ENCODE results near the gene CAPZA1.

Gene CAPZA1

GRCh38 chr1:112626887-112627286 is 7.3 kb downstream of the CAPZA1 start:
- no peak for ATAC-seq
- TF ChIP-seq ZFP3 (CRISPR knock-in tag; IDR thresholded peaks at IDR 0.05), result no peak
- no peak for TF ChIP-seq TOX (CRISPR knock-in tag; IDR thresholded peaks at IDR 0.05; ENCODE audit: borderline replicate concordance)
- no peak for TF ChIP-seq SNAI2 (CRISPR knock-in tag; IDR thresholded peaks at IDR 0.05)
- TF ChIP-seq CREB5 (CRISPR knock-in tag; IDR thresholded peaks at IDR 0.05; ENCODE audit: low read depth), result no peak
- TF ChIP-seq CSDC2 (CRISPR knock-in tag; IDR thresholded peaks at IDR 0.05), result no peak
- TF ChIP-seq TCF4 (CRISPR knock-in tag; IDR thresholded peaks at IDR 0.05; ENCODE audit: borderline replicate concordance), result no peak
- TF ChIP-seq ZFP30 (CRISPR knock-in tag; IDR thresholded peaks at IDR 0.05), result no peak
- no peak for TF ChIP-seq BACH2 (CRISPR knock-in tag; IDR thresholded peaks at IDR 0.05; ENCODE audit: borderline replicate concordance)
- no peak for TF ChIP-seq RARB (CRISPR knock-in tag; IDR thresholded peaks at IDR 0.05)
- no peak for TF ChIP-seq ARNTL (CRISPR knock-in tag; IDR thresholded peaks at IDR 0.05; ENCODE audit: borderline replicate concordance, low read depth)
- no peak for TF ChIP-seq TSHZ2 (CRISPR knock-in tag; IDR thresholded peaks at IDR 0.05)
- TF ChIP-seq ESRRG (CRISPR knock-in tag; IDR thresholded peaks at IDR 0.05), result no peak
- TF ChIP-seq ZC3H10 (CRISPR knock-in tag; IDR thresholded peaks at IDR 0.05), result no peak
- no peak for TF ChIP-seq OSR1 (CRISPR knock-in tag; IDR thresholded peaks at IDR 0.05)
- TF ChIP-seq GLIS3 (CRISPR knock-in tag; IDR thresholded peaks at IDR 0.05), result no peak
- no peak for TF ChIP-seq ZNF8 (CRISPR knock-in tag; IDR thresholded peaks at IDR 0.05)
- no peak for TF ChIP-seq ZNF565 (CRISPR knock-in tag; conservative IDR thresholded peaks at IDR 0.05; ENCODE audit: low read depth)
- no peak for TF ChIP-seq POU6F1 (CRISPR knock-in tag; IDR thresholded peaks at IDR 0.05; ENCODE audit: borderline replicate concordance, low read depth)
- TF ChIP-seq ZNF70 (CRISPR knock-in tag; IDR thresholded peaks at IDR 0.05), result no peak

GRCh38 chr1:112628516-112628915 is 8.9 kb downstream of the CAPZA1 start:
- no peak for ATAC-seq
- TF ChIP-seq OSR1 (CRISPR knock-in tag; IDR thresholded peaks at IDR 0.05), result no peak
- TF ChIP-seq ZNF70 (CRISPR knock-in tag; IDR thresholded peaks at IDR 0.05), result no peak
- no peak for TF ChIP-seq ARNTL (CRISPR knock-in tag; IDR thresholded peaks at IDR 0.05; ENCODE audit: borderline replicate concordance, low read depth)
- no peak for TF ChIP-seq ISL1 (CRISPR knock-in tag; IDR thresholded peaks at IDR 0.05)
- no peak for TF ChIP-seq ZC3H10 (CRISPR knock-in tag; IDR thresholded peaks at IDR 0.05)
- no peak for TF ChIP-seq TOX (CRISPR knock-in tag; IDR thresholded peaks at IDR 0.05; ENCODE audit: borderline replicate concordance)
- no peak for TF ChIP-seq ZFP30 (CRISPR knock-in tag; IDR thresholded peaks at IDR 0.05)
- TF ChIP-seq TSHZ2 (CRISPR knock-in tag; IDR thresholded peaks at IDR 0.05), result no peak
- TF ChIP-seq RARB (CRISPR knock-in tag; IDR thresholded peaks at IDR 0.05), result no peak

GRCh38 chr1:112629256-112629655 is 9.6 kb downstream of the CAPZA1 start:
- no peak for ATAC-seq
- no peak for TF ChIP-seq PPARA (CRISPR knock-in tag; IDR thresholded peaks at IDR 0.05; ENCODE audit: borderline replicate concordance)
- no peak for TF ChIP-seq ZC3H10 (CRISPR knock-in tag; IDR thresholded peaks at IDR 0.05)
- no peak for TF ChIP-seq ISL1 (CRISPR knock-in tag; IDR thresholded peaks at IDR 0.05)
- TF ChIP-seq OSR1 (CRISPR knock-in tag; IDR thresholded peaks at IDR 0.05), result no peak
- no peak for TF ChIP-seq ZNF565 (CRISPR knock-in tag; conservative IDR thresholded peaks at IDR 0.05; ENCODE audit: low read depth)
- no peak for TF ChIP-seq ZNF8 (CRISPR knock-in tag; IDR thresholded peaks at IDR 0.05)
- TF ChIP-seq BACH2 (CRISPR knock-in tag; IDR thresholded peaks at IDR 0.05; ENCODE audit: borderline replicate concordance), result no peak
- no peak for TF ChIP-seq POU6F1 (CRISPR knock-in tag; IDR thresholded peaks at IDR 0.05; ENCODE audit: borderline replicate concordance, low read depth)
- no peak for TF ChIP-seq ESRRG (CRISPR knock-in tag; IDR thresholded peaks at IDR 0.05)
- TF ChIP-seq ZFP30 (CRISPR knock-in tag; IDR thresholded peaks at IDR 0.05), result no peak
- TF ChIP-seq PATZ1 (CRISPR knock-in tag; IDR thresholded peaks at IDR 0.05; ENCODE audit: borderline replicate concordance), result no peak
